ENCODE measurements around the gene SGSH.

The SGSH gene

DNA sequence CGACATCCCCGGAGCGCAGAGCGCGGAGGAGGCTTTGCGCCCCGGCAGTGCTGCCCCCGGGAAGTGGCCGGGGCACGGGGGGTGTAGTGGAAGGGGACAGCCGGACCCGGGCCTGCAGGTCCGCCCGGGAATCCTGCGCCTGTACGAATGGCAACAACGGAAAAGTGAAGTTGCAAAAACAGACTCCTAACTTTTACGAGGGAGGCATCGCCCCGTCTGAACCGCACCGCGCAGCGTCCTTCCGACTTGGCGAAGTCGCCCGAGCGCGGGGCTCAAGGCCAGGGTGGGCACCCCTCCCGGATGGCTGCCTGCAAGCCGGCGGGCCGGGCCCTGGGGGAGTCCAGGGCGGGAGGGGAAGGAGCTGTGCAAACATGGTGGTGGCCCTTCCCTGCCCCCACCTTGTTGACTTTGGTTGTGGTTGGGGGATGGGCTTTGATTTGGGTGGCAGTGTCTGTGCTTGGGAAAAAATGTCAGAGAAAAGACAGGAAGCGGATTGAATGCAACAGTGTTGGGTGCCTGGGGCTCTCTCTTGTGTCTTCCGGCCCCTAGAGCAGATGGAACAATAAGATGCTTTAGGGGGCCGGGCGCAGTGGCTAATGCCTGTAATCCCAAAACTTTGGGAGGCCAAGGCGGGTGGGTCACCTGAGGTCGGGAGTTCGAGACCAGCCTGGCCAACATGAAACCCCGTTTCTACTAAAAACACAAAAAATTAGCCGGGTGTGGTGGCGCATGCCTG lies 41.2 kb upstream of the SGSH start (continued):
- TF ChIP-seq ZNF521 (tag by site-specific recombination; IDR thresholded peaks at IDR 0.05), result no peak
- no peak for TF ChIP-seq ZNF529 (tag by site-specific recombination; IDR thresholded peaks at IDR 0.05; ENCODE audit: insufficient replicate concordance)
- no peak for TF ChIP-seq ZNF24 (tag by site-specific recombination; IDR thresholded peaks at IDR 0.05)
- TF ChIP-seq ZNF629 (tag by site-specific recombination; IDR thresholded peaks at IDR 0.05), result peak; percentile 23; the same call in 1 of the 2 replicates
- peak; percentile 36; the same call in 1 of the 2 replicates for TF ChIP-seq SP7 (tag by site-specific recombination; IDR thresholded peaks at IDR 0.05)
- TF ChIP-seq ZNF155 (tag by site-specific recombination; IDR thresholded peaks at IDR 0.05), result no peak
- TF ChIP-seq, protein P1, sequence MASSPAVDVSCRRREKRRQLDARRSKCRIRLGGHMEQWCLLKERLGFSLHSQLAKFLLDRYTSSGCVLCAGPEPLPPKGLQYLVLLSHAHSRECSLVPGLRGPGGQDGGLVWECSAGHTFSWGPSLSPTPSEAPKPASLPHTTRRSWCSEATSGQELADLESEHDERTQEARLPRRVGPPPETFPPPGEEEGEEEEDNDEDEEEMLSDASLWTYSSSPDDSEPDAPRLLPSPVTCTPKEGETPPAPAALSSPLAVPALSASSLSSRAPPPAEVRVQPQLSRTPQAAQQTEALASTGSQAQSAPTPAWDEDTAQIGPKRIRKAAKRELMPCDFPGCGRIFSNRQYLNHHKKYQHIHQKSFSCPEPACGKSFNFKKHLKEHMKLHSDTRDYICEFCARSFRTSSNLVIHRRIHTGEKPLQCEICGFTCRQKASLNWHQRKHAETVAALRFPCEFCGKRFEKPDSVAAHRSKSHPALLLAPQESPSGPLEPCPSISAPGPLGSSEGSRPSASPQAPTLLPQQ (tag by site-specific recombination; IDR thresholded peaks at IDR 0.05), result peak; percentile 39; the same call in 1 of the 2 replicates
- no peak for TF ChIP-seq KLF10 (tag by site-specific recombination; IDR thresholded peaks at IDR 0.05)
- no peak for TF ChIP-seq SP3 (tag by site-specific recombination; IDR thresholded peaks at IDR 0.05)
- TF ChIP-seq, protein P2, sequence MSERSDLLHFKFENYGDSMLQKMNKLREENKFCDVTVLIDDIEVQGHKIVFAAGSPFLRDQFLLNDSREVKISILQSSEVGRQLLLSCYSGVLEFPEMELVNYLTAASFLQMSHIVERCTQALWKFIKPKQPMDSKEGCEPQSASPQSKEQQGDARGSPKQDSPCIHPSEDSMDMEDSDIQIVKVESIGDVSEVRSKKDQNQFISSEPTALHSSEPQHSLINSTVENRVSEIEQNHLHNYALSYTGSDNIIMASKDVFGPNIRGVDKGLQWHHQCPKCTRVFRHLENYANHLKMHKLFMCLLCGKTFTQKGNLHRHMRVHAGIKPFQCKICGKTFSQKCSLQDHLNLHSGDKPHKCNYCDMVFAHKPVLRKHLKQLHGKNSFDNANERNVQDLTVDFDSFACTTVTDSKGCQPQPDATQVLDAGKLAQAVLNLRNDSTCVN (tag by site-specific recombination; optimal IDR thresholded peaks at IDR 0.05), result peak; percentile 49
- peak; percentile 48 for TF ChIP-seq ZNF561 (tag by site-specific recombination; IDR thresholded peaks at IDR 0.05; ENCODE audit: borderline replicate concordance)
- TF ChIP-seq, protein P3, sequence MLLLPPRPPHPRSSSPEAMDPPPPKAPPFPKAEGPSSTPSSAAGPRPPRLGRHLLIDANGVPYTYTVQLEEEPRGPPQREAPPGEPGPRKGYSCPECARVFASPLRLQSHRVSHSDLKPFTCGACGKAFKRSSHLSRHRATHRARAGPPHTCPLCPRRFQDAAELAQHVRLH (tag by site-specific recombination; IDR thresholded peaks at IDR 0.05), result no peak
- TF ChIP-seq YY2 (tag by site-specific recombination; IDR thresholded peaks at IDR 0.05), result no peak
- TF ChIP-seq ZNF571 (tag by site-specific recombination; IDR thresholded peaks at IDR 0.05), result no peak
- TF ChIP-seq ZNF747 (tag by site-specific recombination; IDR thresholded peaks at IDR 0.05), result no peak
- TF ChIP-seq ZNF2 (tag by site-specific recombination; IDR thresholded peaks at IDR 0.05), result no peak
- TF ChIP-seq ZEB2 (tag by site-specific recombination; IDR thresholded peaks at IDR 0.05), result peak; percentile 71; the same call in 1 of the 2 replicates
- TF ChIP-seq ZNF560 (tag by site-specific recombination; IDR thresholded peaks at IDR 0.05; ENCODE audit: borderline replicate concordance), result no peak
- TF ChIP-seq ZNF639 (tag by site-specific recombination; IDR thresholded peaks at IDR 0.05), result no peak
- TF ChIP-seq ZNF274 (IDR thresholded peaks at IDR 0.05; ENCODE audit: low read length), result no peak
- TF ChIP-seq ZNF274 (tag by site-specific recombination; IDR thresholded peaks at IDR 0.05; ENCODE audit: borderline replicate concordance), result no peak
- no peak for TF ChIP-seq ZNF514 (tag by site-specific recombination; IDR thresholded peaks at IDR 0.05)
- TF ChIP-seq ZNF132 (tag by site-specific recombination; IDR thresholded peaks at IDR 0.05; ENCODE audit: borderline replicate concordance), result no peak
- TF ChIP-seq ZNF140 (tag by site-specific recombination; IDR thresholded peaks at IDR 0.05), result no peak
- no peak for TF ChIP-seq ZFP69B (tag by site-specific recombination; IDR thresholded peaks at IDR 0.05)
- TF ChIP-seq ZNF354C (tag by site-specific recombination; IDR thresholded peaks at IDR 0.05; ENCODE audit: borderline replicate concordance, low read depth), result no peak
- TF ChIP-seq, protein P4, sequence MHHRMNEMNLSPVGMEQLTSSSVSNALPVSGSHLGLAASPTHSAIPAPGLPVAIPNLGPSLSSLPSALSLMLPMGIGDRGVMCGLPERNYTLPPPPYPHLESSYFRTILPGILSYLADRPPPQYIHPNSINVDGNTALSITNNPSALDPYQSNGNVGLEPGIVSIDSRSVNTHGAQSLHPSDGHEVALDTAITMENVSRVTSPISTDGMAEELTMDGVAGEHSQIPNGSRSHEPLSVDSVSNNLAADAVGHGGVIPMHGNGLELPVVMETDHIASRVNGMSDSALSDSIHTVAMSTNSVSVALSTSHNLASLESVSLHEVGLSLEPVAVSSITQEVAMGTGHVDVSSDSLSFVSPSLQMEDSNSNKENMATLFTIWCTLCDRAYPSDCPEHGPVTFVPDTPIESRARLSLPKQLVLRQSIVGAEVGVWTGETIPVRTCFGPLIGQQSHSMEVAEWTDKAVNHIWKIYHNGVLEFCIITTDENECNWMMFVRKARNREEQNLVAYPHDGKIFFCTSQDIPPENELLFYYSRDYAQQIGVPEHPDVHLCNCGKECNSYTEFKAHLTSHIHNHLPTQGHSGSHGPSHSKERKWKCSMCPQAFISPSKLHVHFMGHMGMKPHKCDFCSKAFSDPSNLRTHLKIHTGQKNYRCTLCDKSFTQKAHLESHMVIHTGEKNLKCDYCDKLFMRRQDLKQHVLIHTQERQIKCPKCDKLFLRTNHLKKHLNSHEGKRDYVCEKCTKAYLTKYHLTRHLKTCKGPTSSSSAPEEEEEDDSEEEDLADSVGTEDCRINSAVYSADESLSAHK (tag by site-specific recombination; IDR thresholded peaks at IDR 0.05), result no peak
- TF ChIP-seq ZNF223 (tag by site-specific recombination; IDR thresholded peaks at IDR 0.05), result no peak
- TF ChIP-seq ZNF501 (tag by site-specific recombination; IDR thresholded peaks at IDR 0.05), result 0 out of 2 replicates have a peak, but pooled peaks have one; percentile 35
- TF ChIP-seq, protein P5, sequence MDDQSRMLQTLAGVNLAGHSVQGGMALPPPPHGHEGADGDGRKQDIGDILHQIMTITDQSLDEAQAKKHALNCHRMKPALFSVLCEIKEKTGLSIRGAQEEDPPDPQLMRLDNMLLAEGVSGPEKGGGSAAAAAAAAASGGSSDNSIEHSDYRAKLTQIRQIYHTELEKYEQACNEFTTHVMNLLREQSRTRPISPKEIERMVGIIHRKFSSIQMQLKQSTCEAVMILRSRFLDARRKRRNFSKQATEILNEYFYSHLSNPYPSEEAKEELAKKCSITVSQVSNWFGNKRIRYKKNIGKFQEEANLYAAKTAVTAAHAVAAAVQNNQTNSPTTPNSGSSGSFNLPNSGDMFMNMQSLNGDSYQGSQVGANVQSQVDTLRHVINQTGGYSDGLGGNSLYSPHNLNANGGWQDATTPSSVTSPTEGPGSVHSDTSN (CRISPR knock-in tag; IDR thresholded peaks at IDR 0.05), result no peak
- TF ChIP-seq, protein P6, sequence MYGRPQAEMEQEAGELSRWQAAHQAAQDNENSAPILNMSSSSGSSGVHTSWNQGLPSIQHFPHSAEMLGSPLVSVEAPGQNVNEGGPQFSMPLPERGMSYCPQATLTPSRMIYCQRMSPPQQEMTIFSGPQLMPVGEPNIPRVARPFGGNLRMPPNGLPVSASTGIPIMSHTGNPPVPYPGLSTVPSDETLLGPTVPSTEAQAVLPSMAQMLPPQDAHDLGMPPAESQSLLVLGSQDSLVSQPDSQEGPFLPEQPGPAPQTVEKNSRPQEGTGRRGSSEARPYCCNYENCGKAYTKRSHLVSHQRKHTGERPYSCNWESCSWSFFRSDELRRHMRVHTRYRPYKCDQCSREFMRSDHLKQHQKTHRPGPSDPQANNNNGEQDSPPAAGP (tag by site-specific recombination; IDR thresholded peaks at IDR 0.05), result peak; percentile 91
- TF ChIP-seq ZNF423 (tag by site-specific recombination; IDR thresholded peaks at IDR 0.05), result no peak

Data from HEK293 (cell line).